PFSK-1 (cell line): Measurements from ENCODE around the gene HOXD11.

ENCODE experiments used
- FOXP2 ChIP-seq: optimal IDR thresholded peaks from 2 replicates; pipeline ENCODE3; 2011; ENCODE audit warnings: borderline replicate concordance, control low read depth, inconsistent platforms; ENCODE audit not compliant: insufficient read depth; ENCODE audit errors: extremely low read length, extremely low read depth
- POLR2AphosphoS5 ChIP-seq: IDR thresholded peaks from 2 replicates; pipeline ENCODE4 v1.6.1; 2012; ENCODE audit warnings: low read depth, mild to moderate bottlenecking, control low read depth, low read length, moderate library complexity
- REST ChIP-seq, 2 experiments: IDR thresholded peaks; 2 replicates each; pipeline versions ENCODE4 v1.6.1 to v1.8.0; 2011 to 2012; ENCODE audit warnings: low read depth in 2 of 2, low read length in 2 of 2, control low read depth in 1 of 2, inconsistent platforms in 1 of 2, mild to moderate bottlenecking in 1 of 2, moderate library complexity in 1 of 2; ENCODE audit not compliant: insufficient read depth in 1 of 2
- SIN3A ChIP-seq: IDR thresholded peaks from 2 replicates; pipeline ENCODE4 v1.6.1; 2012; ENCODE audit warnings: mild to moderate bottlenecking, low read length, moderate library complexity, borderline replicate concordance; ENCODE audit not compliant: insufficient read depth
- TAF1 ChIP-seq: IDR thresholded peaks from 2 replicates; pipeline ENCODE4 v1.6.1; 2012; ENCODE audit warnings: low read length, control low read depth, borderline replicate concordance; ENCODE audit not compliant: insufficient read depth

The HOXD11 gene

GRCh38 chr2:176082525-176082823 lies 24.6 kb upstream of the HOXD11 start:
- no peak for TF ChIP-seq POLR2AphosphoS5

- no peak for TF ChIP-seq SIN3A
- TF ChIP-seq POLR2AphosphoS5: no peak
- TF ChIP-seq REST (IDR thresholded peaks at IDR 0.05; ENCODE audit: insufficient read depth in 1 of 2, low read depth in 2 of 2, low read length in 2 of 2): no peak
- TF ChIP-seq TAF1: no peak
- no peak for TF ChIP-seq FOXP2
Measured at GRCh38 chr2:176082824-176083751, 24.0 kb upstream of the HOXD11 start.

GRCh38 chr2:176083796-176084261 lies 23.3 kb upstream of the HOXD11 start, which contains the start of gene EVX2:
EVX2 (minus strand) TSS chr2:176083962; CDS start chr2:176083776, 186 bp downstream.
- no peak for TF ChIP-seq REST (IDR thresholded peaks at IDR 0.05; ENCODE audit: insufficient read depth in 1 of 2, low read depth in 2 of 2, low read length in 2 of 2)
- no peak for TF ChIP-seq FOXP2
- TF ChIP-seq SIN3A: no peak
- no peak for TF ChIP-seq POLR2AphosphoS5
- TF ChIP-seq TAF1: no peak

- no peak for TF ChIP-seq REST (IDR thresholded peaks at IDR 0.05; ENCODE audit: insufficient read depth in 1 of 2, low read depth in 2 of 2, low read length in 2 of 2)
- no peak for TF ChIP-seq POLR2AphosphoS5
- TF ChIP-seq SIN3A: no peak
- TF ChIP-seq FOXP2: no peak
- TF ChIP-seq TAF1: no peak
Measured at GRCh38 chr2:176084611-176085119, 22.4 kb upstream of the HOXD11 start.

- no peak for TF ChIP-seq FOXP2
- TF ChIP-seq REST (IDR thresholded peaks at IDR 0.05; ENCODE audit: insufficient read depth in 1 of 2, low read depth in 2 of 2, low read length in 2 of 2): no peak
- TF ChIP-seq SIN3A: no peak
- TF ChIP-seq POLR2AphosphoS5: no peak
- TF ChIP-seq TAF1: no peak
Measured at GRCh38 chr2:176085120-176085788, 21.8 kb upstream of the HOXD11 start.
